B cell (primary cell): ENCODE data around the gene AIG1. TPM values are rescaled to one million over a fixed set of nuclear protein-coding genes. Genes with fewer than 3 reads are reported as not detected.
A peak's percentile ranks its signal among the peaks of the same experiment; 100 is the strongest.

Source experiments
- ATAC-seq: fragments of 200-7000 bp; cut with Tn5 transposase; one replicate; pipeline ENCODE4 v1.10.0; 2021; ENCODE audit warnings: low read depth, mild to moderate bottlenecking, moderate number of reproducible peaks, moderate library complexity
- CTCF ChIA-PET: fragments of 350-600 bp; sonication (Branson Sonifier 250); formaldehyde crosslinking; loops from one replicate; lab custom pipeline; 2021; ENCODE audit warnings: antibody characterized with exemption, inconsistent platforms; lab: Charles Lee
- POLR2A ChIA-PET: fragments of 350-600 bp; sonication (Branson Sonifier 250); formaldehyde crosslinking; loops from one replicate; lab custom pipeline; 2021; ENCODE audit warnings: antibody characterized with exemption; lab: Charles Lee
- DNase-seq: peaks from one replicate; pipeline ENCODE4 v3.0.0; 2013
- H2AFZ ChIP-seq: 2 replicates; pipeline ENCODE4 v1.6.1; 2012; ENCODE audit warnings: mild to moderate bottlenecking, low read depth, low read length; ENCODE audit not compliant: insufficient read depth, poor library complexity, severe bottlenecking
- H3K27ac ChIP-seq, 2 donors: 1 replicate in 1 of 2; 2 replicates in 1 of 2; pipeline ENCODE4 v1.5.1; 2012 to 2013; ENCODE audit warnings: low read length in 2 of 2, mild to moderate bottlenecking in 2 of 2, moderate library complexity in 1 of 2
- H3K27me3 ChIP-seq, 4 experiments: fragments of 200-600 bp in 1 of 4; sonication (generic) in 1 of 4; replicated peaks in 1 of 4; 1 replicate in 2 of 4; 2 replicates in 2 of 4; pipeline versions ENCODE4 v1.6.1 to v1.7.0; 2013 to 2016; ENCODE audit warnings: low read length in 3 of 4, mild to moderate bottlenecking in 2 of 4, mixed read lengths in 1 of 4, moderate library complexity in 1 of 4; ENCODE audit not compliant: insufficient read depth in 4 of 4, control insufficient read depth in 3 of 4; ENCODE audit errors: control extremely low read depth in 1 of 4
- H3K36me3 ChIP-seq, 2 experiments: replicated peaks in 1 of 2; 1 replicate in 1 of 2; 2 replicates in 1 of 2; pipeline versions ENCODE4 v1.6.1 to v1.7.1; 2013; ENCODE audit warnings: low read length in 1 of 2; ENCODE audit not compliant: insufficient read depth in 2 of 2, control insufficient read depth in 1 of 2; ENCODE audit errors: control extremely low read depth in 1 of 2, extremely low read depth in 1 of 2
- H3K4me1 ChIP-seq, 2 donors: fragments of 200-600 bp in 1 of 2; sonication (generic) in 1 of 2; 1 replicate in 1 of 2; 2 replicates in 1 of 2; pipeline versions ENCODE4 v1.5.1 to v1.6.1; 2013 to 2017; ENCODE audit warnings: low read length in 2 of 2; ENCODE audit not compliant: control insufficient read depth in 2 of 2, insufficient read depth in 2 of 2
- H3K4me2 ChIP-seq: replicated peaks from 2 replicates; pipeline ENCODE3; 2012; ENCODE audit warnings: mild to moderate bottlenecking, low read depth, low read length; ENCODE audit not compliant: poor library complexity, severe bottlenecking
- H3K4me3 ChIP-seq, 5 experiments: fragments of 200-600 bp in 1 of 5; sonication (generic) in 1 of 5; 1 replicate in 3 of 5; 2 replicates in 2 of 5; pipeline versions ENCODE4 v1.5.1 to v1.7.0; 2011 to 2016; ENCODE audit warnings: low read length in 4 of 5, mild to moderate bottlenecking in 4 of 5, low read depth in 2 of 5, control low read depth in 1 of 5, moderate library complexity in 1 of 5; ENCODE audit not compliant: insufficient read depth in 1 of 5; ENCODE audit errors: control extremely low read depth in 1 of 5, extremely low read depth in 1 of 5
- H3K79me2 ChIP-seq: fragments of 200-600 bp; sonication (generic); one replicate; pipeline ENCODE4 v1.6.0; 2016; ENCODE audit warnings: low read length; ENCODE audit not compliant: control insufficient read depth, insufficient read depth
- H3K9ac ChIP-seq: fragments of 200-600 bp; sonication (generic); 2 replicates; pipeline ENCODE4 v1.6.1; 2017; ENCODE audit warnings: mild to moderate bottlenecking, low read length, moderate library complexity
- H3K9me3 ChIP-seq, 3 donors: one replicate each; pipeline versions ENCODE4 v1.6.1 to v1.7.1; 2013; ENCODE audit warnings: low read length in 2 of 3; ENCODE audit not compliant: control insufficient read depth in 2 of 3, insufficient read depth in 1 of 3; ENCODE audit errors: control extremely low read depth in 1 of 3
- H4K20me1 ChIP-seq: 2 replicates; pipeline ENCODE4 v1.6.0; 2012; ENCODE audit warnings: mild to moderate bottlenecking, low read length; ENCODE audit not compliant: insufficient read depth, control insufficient read depth, poor library complexity, severe bottlenecking
- H3K27ac Mint-ChIP-seq: one replicate; pipeline ENCODE4 v1.8.0; 2021; ENCODE audit warnings: mixed read lengths
- H3K27me3 Mint-ChIP-seq: one replicate; pipeline ENCODE4 v1.8.0; 2021; ENCODE audit warnings: mixed read lengths
- H3K4me1 Mint-ChIP-seq: one replicate; pipeline ENCODE4 v1.8.0; 2021; ENCODE audit warnings: mixed read lengths
- H3K4me3 Mint-ChIP-seq: one replicate; pipeline ENCODE4 v1.8.0; 2021; ENCODE audit warnings: mixed read lengths
- H3K9me3 Mint-ChIP-seq: one replicate; pipeline ENCODE4 v1.8.0; 2022; ENCODE audit warnings: mixed read lengths; ENCODE audit not compliant: insufficient read depth
- CTCF ChIP-seq: fragments of 200-600 bp; IDR thresholded peaks from one replicate; pipeline ENCODE4 v1.8.0; 2022; ENCODE audit warnings: antibody characterized with exemption, mild to moderate bottlenecking
- EZH2 ChIP-seq: IDR thresholded peaks from 2 replicates; pipeline ENCODE4 v1.6.1; 2012; ENCODE audit warnings: borderline replicate concordance, low read depth, mild to moderate bottlenecking, moderate library complexity, low read length; ENCODE audit not compliant: insufficient read depth, poor library complexity, severe bottlenecking
- WGBS: methylation state at CpG from one replicate; pipeline ENCODE4 v1.1.5; 2013; ENCODE audit warnings: missing lambda C conversion rate; ENCODE audit not compliant: insufficient coverage; 5-methylcytosine and 5-hydroxymethylcytosine counted together
- intact Hi-C: fragments of 100-400 bp; cut with micrococcal nuclease; formaldehyde crosslinking; loops from one replicate; pipeline ENCODE4 v1.10.0; 2022
- polyA plus RNA-seq: library from polyadenylated mRNA; depleted of rRNA; stranded (reverse); fragments of >200 nt; gene quantifications from 2 replicates; pipeline ENCODE4 v1.2.3, GENCODE V29; 2012
- total RNA-seq, 2 donors: library from RNA; stranded (reverse); fragments of 120-200 nt in 1 of 2; gene quantifications; 1 replicate in 1 of 2; 2 replicates in 1 of 2; pipeline versions ENCODE4 v1.2.3 to v1.2.4, GENCODE V29; 2013 to 2022

AIG1 gene
- total and polyA plus RNA-seq, 2 donors (not counting 1 experiment from before 2014, with no cell fraction given): 7.0 to 9.0 TPM

- Mint-ChIP-seq H3K27ac (no peak overlapping the region), H3K4me3 (no peak overlapping the region), H3K4me1 (peaks cover 6% of the 10 kb centered on the region), H3K27me3 (no peaks in the 10 kb centered on the region), H3K9me3 (no peaks in the 10 kb centered on the region)
- H3K9me3 ChIP-seq: no peaks in the 10 kb centered on the region
- H3K36me3 ChIP-seq: no peaks in the 10 kb centered on the region
- no peak overlapping the region for H3K4me3 ChIP-seq
- no peak for TF ChIP-seq EZH2
- no peak for TF ChIP-seq CTCF
- intact Hi-C loops: no loop called here
- H3K4me1 ChIP-seq: peaks cover 2 to 3% of the 10 kb centered on the region in 2 donors
- H3K27ac ChIP-seq: no peak overlapping the region
- ChIA-PET POLR2A (no interaction called here), CTCF (interaction anchor here (1.2 to 1.4 kb wide), 3 partner anchors 533 to 587 kb away, joined by 4 to 7 read pairs (median 5); no protein-coding TSS in a partner anchor)
- no peak overlapping the region for H2AFZ ChIP-seq
- H4K20me1 ChIP-seq: no peaks in the 10 kb centered on the region
- H3K79me2 ChIP-seq: no peaks in the 10 kb centered on the region
- no peaks in the 10 kb centered on the region for H3K27me3 ChIP-seq
- H3K4me2 ChIP-seq: no peak overlapping the region
- 87% methylated on average over 3 of the region's 6 CpGs for WGBS
- no peak overlapping the region for H3K9ac ChIP-seq
- ATAC-seq (no peak), DNase-seq (peak; percentile 16)
Measured at GRCh38 chr6:143279385-143279784, 218.7 kb downstream of the AIG1 start.

DNA sequence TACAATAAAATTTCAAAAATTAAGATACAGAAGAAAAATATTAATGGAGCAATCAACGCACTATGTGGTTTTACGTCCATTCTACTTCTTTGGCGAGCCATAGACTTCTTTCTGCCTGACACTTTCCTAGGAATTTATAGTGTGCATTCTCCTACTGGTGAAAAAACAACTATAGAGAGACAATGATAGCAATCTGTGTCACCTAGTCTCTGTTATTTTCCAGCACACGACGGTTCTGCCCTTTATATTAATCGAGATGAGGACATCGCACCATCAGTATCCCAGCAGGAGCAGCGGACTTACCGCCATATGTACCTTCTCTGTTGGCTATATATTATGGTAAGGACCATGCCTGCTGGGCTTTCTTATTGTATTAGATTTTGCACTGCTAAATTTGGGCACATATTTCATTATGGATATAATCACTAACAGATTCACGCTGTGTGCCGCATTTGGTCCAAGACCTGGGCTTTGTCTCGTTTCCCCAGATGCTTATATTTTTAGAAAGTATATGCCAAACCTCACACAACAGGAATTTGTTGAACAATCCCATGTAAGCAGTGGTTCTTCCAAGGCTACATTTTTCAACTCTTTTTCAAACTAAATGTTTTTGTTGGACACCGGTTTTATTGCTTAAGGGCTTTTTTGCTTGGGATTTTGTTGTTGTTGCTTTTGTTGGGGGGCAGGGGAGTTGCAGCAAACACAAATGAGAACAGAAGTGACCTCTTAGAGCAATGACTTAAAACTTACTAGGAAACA lies 223.4 kb downstream of the AIG1 start:
- H3K4me3 ChIP-seq: no peak overlapping the region
- ATAC-seq: no peak
- H3K27ac ChIP-seq: no peak overlapping the region
- no peaks in the 10 kb centered on the region for H4K20me1 ChIP-seq
- ChIA-PET POLR2A (no interaction called here), CTCF (no interaction called here)
- H3K4me2 ChIP-seq: no peak overlapping the region
- TF ChIP-seq CTCF (no peak), EZH2 (no peak)
- no peaks in the 10 kb centered on the region for H3K36me3 ChIP-seq
- no peaks in the 10 kb centered on the region for H3K79me2 ChIP-seq
- Mint-ChIP-seq H3K27me3 (no peaks in the 10 kb centered on the region), H3K4me3 (no peak overlapping the region), H3K4me1 (no peaks in the 10 kb centered on the region), H3K9me3 (no peaks in the 10 kb centered on the region), H3K27ac (no peak overlapping the region)
- H3K27me3 ChIP-seq: no peaks in the 10 kb centered on the region
- no peak for DNase-seq
- H3K9ac ChIP-seq: no peak overlapping the region
- no peak overlapping the region for H2AFZ ChIP-seq
- H3K4me1 ChIP-seq: no peaks in the 10 kb centered on the region
- no peaks in the 10 kb centered on the region for H3K9me3 ChIP-seq
- 100% methylated on average over 4 of the region's 13 CpGs for WGBS
- intact Hi-C loops: no loop called here
